SK-N-SH (cell line): Measurements from ENCODE around the gene TM2D3. TPM values are rescaled to one million over a fixed set of nuclear protein-coding genes. Genes with fewer than 3 reads are reported as not detected.

ENCODE experiments used
- CTCF ChIA-PET: fragments of 300-600, 350-600 bp; formaldehyde crosslinking; extraction: SDS; loops from one replicate; lab custom pipeline; 2021; lab: Yijun Ruan, JAX
- POLR2A ChIA-PET: fragments of 350-600 bp; sonication (Branson Sonifier 250); formaldehyde crosslinking; extraction: SDS; loops from one replicate; lab custom pipeline; 2020; ENCODE audit warnings: antibody characterized with exemption, inconsistent platforms; lab: Yijun Ruan, JAX
- DNase-seq: peaks from one replicate; pipeline ENCODE4 v3.0.0; 2012
- H2AFZ ChIP-seq: fragments of 200-600 bp; sonication (generic); 2 replicates; pipeline ENCODE4 v1.8.1; 2016; ENCODE audit warnings: antibody characterized with exemption, mild to moderate bottlenecking, low read depth
- H3F3A ChIP-seq: fragments of 200-600 bp; sonication (generic); replicated peaks from 2 replicates; pipeline ENCODE3; 2016; ENCODE audit warnings: antibody characterized with exemption, mild to moderate bottlenecking; ENCODE audit not compliant: insufficient read depth
- H3K27ac ChIP-seq, 2 experiments: fragments of 200-500 bp in 1 of 2; fragments of 200-600 bp in 1 of 2; sonication (Bioruptor generic) in 1 of 2; sonication (generic), shearing (Covaris generic) in 1 of 2; 2 replicates each; pipeline versions ENCODE4 v1.5.1 to v1.6.1; 2014 to 2016; ENCODE audit warnings: low read depth in 2 of 2, inconsistent platforms in 1 of 2, low read length in 1 of 2, mild to moderate bottlenecking in 1 of 2, mixed read lengths in 1 of 2
- H3K27me3 ChIP-seq: fragments of 200-600 bp; sonication (generic), shearing (Covaris generic); 2 replicates; pipeline ENCODE4 v1.6.1; 2016; ENCODE audit warnings: mixed run types; ENCODE audit not compliant: insufficient read depth
- H3K36me3 ChIP-seq, 2 experiments: fragments of 200-500 bp in 1 of 2; fragments of 200-600 bp in 1 of 2; sonication (Bioruptor generic) in 1 of 2; sonication (generic) in 1 of 2; replicated peaks in 1 of 2; 2 replicates each; pipeline versions ENCODE3 to v1.5.1; 2014 to 2016; ENCODE audit warnings: low read length in 1 of 2, mild to moderate bottlenecking in 1 of 2; ENCODE audit not compliant: insufficient read depth in 2 of 2, control insufficient read depth in 1 of 2
- H3K4me1 ChIP-seq, 2 experiments: fragments of 200-500 bp in 1 of 2; fragments of 200-600 bp in 1 of 2; sonication (Bioruptor generic) in 1 of 2; sonication (generic), shearing (Covaris generic) in 1 of 2; 2 replicates each; pipeline versions ENCODE4 v1.5.1 to v1.6.1; 2014 to 2016; ENCODE audit warnings: low read depth in 1 of 2, low read length in 1 of 2, mixed run types in 1 of 2; ENCODE audit not compliant: insufficient read depth in 2 of 2, control insufficient read depth in 1 of 2
- H3K4me2 ChIP-seq: fragments of 200-600 bp; sonication (generic), shearing (Covaris generic); 2 replicates; pipeline ENCODE4 v1.6.1; 2017; ENCODE audit warnings: mixed run types
- H3K4me3 ChIP-seq, 2 experiments: fragments of 200-500 bp in 1 of 2; fragments of 200-600 bp in 1 of 2; sonication (Bioruptor generic) in 1 of 2; sonication (generic), shearing (Covaris generic) in 1 of 2; 2 replicates each; pipeline versions ENCODE4 v1.5.1 to v1.8.1; 2014 to 2016; ENCODE audit warnings: low read depth in 2 of 2, inconsistent platforms in 1 of 2, low read length in 1 of 2, mild to moderate bottlenecking in 1 of 2, mixed read lengths in 1 of 2, moderate library complexity in 1 of 2
- H3K79me2 ChIP-seq: fragments of 200-600 bp; sonication (generic); 2 replicates; pipeline ENCODE4 v1.8.1; 2017; ENCODE audit warnings: mild to moderate bottlenecking; ENCODE audit not compliant: insufficient read depth
- H3K9ac ChIP-seq: fragments of 200-600 bp; sonication (generic); 2 replicates; pipeline ENCODE4 v1.6.1; 2017; ENCODE audit warnings: mixed run types
- H3K9me2 ChIP-seq: fragments of 200-600 bp; sonication (generic); 2 replicates; pipeline ENCODE4 v1.6.1; 2017; ENCODE audit warnings: mixed run types
- H3K9me3 ChIP-seq: fragments of 200-600 bp; sonication (generic); 2 replicates; pipeline ENCODE4 v1.6.1; 2017; ENCODE audit warnings: mixed run types, mild to moderate bottlenecking, moderate library complexity
- H4K20me1 ChIP-seq: fragments of 200-600 bp; sonication (generic); 2 replicates; pipeline ENCODE4 v1.6.1; 2017; ENCODE audit warnings: mild to moderate bottlenecking, mixed run types; ENCODE audit not compliant: insufficient read depth
- EP300 ChIP-seq, 2 experiments: IDR thresholded peaks; 2 replicates each; pipeline versions ENCODE4 v1.4.0 to v1.6.1; 2012; ENCODE audit warnings: borderline replicate concordance in 1 of 2, low read depth in 1 of 2, low read length in 1 of 2
- FOSL2 ChIP-seq: IDR thresholded peaks from 2 replicates; pipeline ENCODE4 v1.4.0; 2012; ENCODE audit warnings: low read depth, mild to moderate bottlenecking, moderate library complexity, borderline replicate concordance
- FOXM1 ChIP-seq: IDR thresholded peaks from 2 replicates; pipeline ENCODE4 v1.4.0; 2012; ENCODE audit warnings: low read depth, mild to moderate bottlenecking
- GATA2 ChIP-seq: sonication (generic); formaldehyde crosslinking; IDR thresholded peaks from 2 replicates; pipeline ENCODE4 v1.5.0; 2020; ENCODE audit warnings: mild to moderate bottlenecking, missing genetic modification reagents
- IRF3 ChIP-seq: fragments of 150-350 bp; IDR thresholded peaks from 2 replicates; pipeline ENCODE4 v1.6.1; 2016; ENCODE audit warnings: mild to moderate bottlenecking, low read depth, low read length
- JUND ChIP-seq: IDR thresholded peaks from 2 replicates; pipeline ENCODE4 v1.4.0; 2012
- POLR2AphosphoS5 ChIP-seq: IDR thresholded peaks from 2 replicates; pipeline ENCODE4 v1.6.1; 2012; ENCODE audit warnings: low read depth, low read length
- RFX5 ChIP-seq: IDR thresholded peaks from 2 replicates; pipeline ENCODE4 v1.6.1; 2012; ENCODE audit warnings: mild to moderate bottlenecking, improper control_type of control experiment, low read length
- RXRA ChIP-seq: IDR thresholded peaks from 2 replicates; pipeline ENCODE4 v1.4.0; 2012; ENCODE audit warnings: low read depth, mild to moderate bottlenecking, borderline replicate concordance
- SIN3A ChIP-seq: IDR thresholded peaks from 2 replicates; pipeline ENCODE4 v1.6.1; 2012; ENCODE audit warnings: low read depth, mild to moderate bottlenecking, low read length, moderate library complexity, borderline replicate concordance
- SMC3 ChIP-seq: IDR thresholded peaks from 2 replicates; pipeline ENCODE4 v1.6.1; 2012; ENCODE audit warnings: low read depth, low read length, improper control_type of control experiment
- TEAD4 ChIP-seq: IDR thresholded peaks from 2 replicates; pipeline ENCODE4 v1.4.0; 2012; ENCODE audit warnings: mild to moderate bottlenecking, borderline replicate concordance; ENCODE audit not compliant: insufficient read depth
- WGBS: methylation state at CpG from one replicate; pipeline ENCODE4 v1.1.6; 2017; ENCODE audit warnings: low lambda C conversion rate; 5-methylcytosine and 5-hydroxymethylcytosine counted together
- polyA plus RNA-seq, 3 experiments: library from polyadenylated mRNA; depleted of rRNA; stranded (reverse); fragments of >200 nt; gene quantifications; 2 replicates each; pipeline ENCODE4 v1.2.3, GENCODE V29; 2012
- TF ChIP-seq, protein P1 (sequence below): fragments of 200-600 bp; sonication (generic); IDR thresholded peaks from 2 replicates; pipeline ENCODE4 v1.6.1; 2017; ENCODE audit warnings: antibody characterized with exemption, mild to moderate bottlenecking, moderate library complexity

Gene TM2D3
- polyA plus RNA-seq, 1 of the 3 experiments (the other 2 are of a cell fraction), result 73.3 TPM

GRCh38 chr15:101652098-101652785, at the start of gene TM2D3 (continued):
- TF ChIP-seq IRF3, result no peak
- no peak for TF ChIP-seq JUND
- TF ChIP-seq POLR2AphosphoS5, result peak; percentile 83
- TF ChIP-seq FOXM1, result no peak
- TF ChIP-seq, protein P1, sequence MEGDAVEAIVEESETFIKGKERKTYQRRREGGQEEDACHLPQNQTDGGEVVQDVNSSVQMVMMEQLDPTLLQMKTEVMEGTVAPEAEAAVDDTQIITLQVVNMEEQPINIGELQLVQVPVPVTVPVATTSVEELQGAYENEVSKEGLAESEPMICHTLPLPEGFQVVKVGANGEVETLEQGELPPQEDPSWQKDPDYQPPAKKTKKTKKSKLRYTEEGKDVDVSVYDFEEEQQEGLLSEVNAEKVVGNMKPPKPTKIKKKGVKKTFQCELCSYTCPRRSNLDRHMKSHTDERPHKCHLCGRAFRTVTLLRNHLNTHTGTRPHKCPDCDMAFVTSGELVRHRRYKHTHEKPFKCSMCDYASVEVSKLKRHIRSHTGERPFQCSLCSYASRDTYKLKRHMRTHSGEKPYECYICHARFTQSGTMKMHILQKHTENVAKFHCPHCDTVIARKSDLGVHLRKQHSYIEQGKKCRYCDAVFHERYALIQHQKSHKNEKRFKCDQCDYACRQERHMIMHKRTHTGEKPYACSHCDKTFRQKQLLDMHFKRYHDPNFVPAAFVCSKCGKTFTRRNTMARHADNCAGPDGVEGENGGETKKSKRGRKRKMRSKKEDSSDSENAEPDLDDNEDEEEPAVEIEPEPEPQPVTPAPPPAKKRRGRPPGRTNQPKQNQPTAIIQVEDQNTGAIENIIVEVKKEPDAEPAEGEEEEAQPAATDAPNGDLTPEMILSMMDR, result peak; percentile 61
- no peak for TF ChIP-seq RXRA
- 0 out of 2 replicates have a peak, but pooled peaks have one; percentile 28 for TF ChIP-seq TEAD4
- no peak; a peak in 1 of 4 replicates for TF ChIP-seq EP300 (IDR thresholded peaks at IDR 0.05; ENCODE audit: borderline replicate concordance in 1 of 2, low read depth in 1 of 2, low read length in 1 of 2)
- no peak for TF ChIP-seq SMC3
- TF ChIP-seq GATA2 (CRISPR knock-in tag), result no peak; the same call in 1 of the 2 replicates
- peak; percentile 73; the same call in 1 of the 2 replicates for TF ChIP-seq SIN3A

DNA sequence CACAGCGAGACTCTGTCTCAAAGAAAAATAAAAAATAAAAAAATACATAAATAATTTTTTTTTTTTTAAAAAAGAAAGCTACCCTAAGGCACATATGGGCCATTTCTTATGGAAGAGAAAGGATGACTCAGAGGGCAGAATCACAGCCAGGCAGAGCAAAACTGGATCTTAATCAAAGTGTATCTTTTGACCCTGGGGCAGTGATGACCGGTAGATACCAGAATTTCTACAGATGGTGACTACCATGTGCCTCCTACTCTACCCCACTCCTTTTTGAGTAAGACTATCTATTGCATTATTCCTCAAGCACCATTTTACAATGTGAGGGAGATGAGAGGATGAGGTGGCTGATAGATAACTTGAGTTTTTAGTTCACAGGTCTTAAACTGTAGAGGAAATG, 46.1 kb upstream of the TM2D3 start:
- POLR2A ChIA-PET, result no interaction called here
- Histone ChIP-seq H3K9me2 (no peaks in the 10 kb centered on the region), H3K9ac (no peak overlapping the region), H3F3A (no peaks in the 10 kb centered on the region), H3K27ac (no peak overlapping the region), H4K20me1 (no peaks in the 10 kb centered on the region), H3K36me3 (peaks cover 36 to 58% of the 10 kb centered on the region in 2 experiments), H3K9me3 (no peaks in the 10 kb centered on the region), H3K4me1 (peaks cover 0 to 5% of the 10 kb centered on the region in 2 experiments; a peak in 1 of 4 replicates), H3K27me3 (no peaks in the 10 kb centered on the region), H3K4me3 (no peak overlapping the region), H2AFZ (no peak overlapping the region), H3K4me2 (no peak overlapping the region), H3K79me2 (no peaks in the 10 kb centered on the region)
- WGBS, result 63% methylated on average over 2 of the region's 2 CpGs
- CTCF ChIA-PET, result no interaction called here
- TF ChIP-seq TEAD4 (no peak), FOSL2 (peak; percentile 7; the same call in 1 of the 2 replicates), RFX5 (no peak)
- no peak for DNase-seq
